HG02610 (cell line): ENCODE data around the gene GAN.
"Not testable (repeated sequence)": the region's sequence is repeated elsewhere in the genome, so short reads cannot be mapped to it uniquely, and the experiment has no call there.

Experiments used
- ATAC-seq: cut with Tn5 transposase; IDR thresholded peaks from one replicate; pipeline ENCODE4 v1.9.1; 2021; ENCODE audit warnings: mild to moderate bottlenecking, moderate library complexity; ENCODE audit not compliant: unreplicated experiment

GAN gene

GRCh38 chr16:81307770-81308169 is 7.0 kb upstream of the GAN start:
- no peak for ATAC-seq

- no peak for ATAC-seq
Measured at GRCh38 chr16:81310045-81310644, 4.6 kb upstream of the GAN start.

- no peak for ATAC-seq
Measured at GRCh38 chr16:81311762-81312161, 3.0 kb upstream of the GAN start.

- peak; percentile 1 for ATAC-seq
Measured at GRCh38 chr16:81313701-81314602, 810 bp upstream of the GAN start.

- peak; percentile 28 for ATAC-seq
Measured at GRCh38 chr16:81315271-81316175, 761 bp downstream of the GAN start.

- ATAC-seq, result no peak
Measured at GRCh38 chr16:81316176-81316496, 1.4 kb downstream of the GAN start.

GRCh38 chr16:81318711-81319110 is 3.9 kb downstream of the GAN start:
- ATAC-seq, result no peak

GRCh38 chr16:81319221-81319912 is 4.6 kb downstream of the GAN start:
- ATAC-seq, result no peak

GRCh38 chr16:81321039-81321438 is 6.3 kb downstream of the GAN start:
- ATAC-seq, result no peak

GRCh38 chr16:81321536-81321935 is 6.8 kb downstream of the GAN start:
- no peak for ATAC-seq

- no peak for ATAC-seq
Measured at GRCh38 chr16:81324808-81325207, 10.0 kb downstream of the GAN start.

- ATAC-seq, result no peak
Measured at GRCh38 chr16:81327011-81327410, 12.2 kb downstream of the GAN start.

GRCh38 chr16:81327447-81328196 is 12.9 kb downstream of the GAN start:
- no peak for ATAC-seq

GRCh38 chr16:81329947-81330346 is 15.2 kb downstream of the GAN start:
- ATAC-seq, result no peak

GRCh38 chr16:81333356-81333755 is 18.6 kb downstream of the GAN start:
- ATAC-seq, result no peak

- ATAC-seq, result peak; percentile 50
Measured at GRCh38 chr16:81335669-81336068, 20.9 kb downstream of the GAN start.

GRCh38 chr16:81337097-81337496 is 22.3 kb downstream of the GAN start:
- ATAC-seq, result no peak

- not testable (repeated sequence) for ATAC-seq
Measured at GRCh38 chr16:81345172-81345571, 30.4 kb downstream of the GAN start.

- ATAC-seq, result no peak
Measured at GRCh38 chr16:81347425-81347824, 32.7 kb downstream of the GAN start.

GRCh38 chr16:81349608-81350305 is 35.0 kb downstream of the GAN start:
- ATAC-seq, result no peak
